ENCODE data around the gene MAP2K3. TPM values are rescaled to one million over a fixed set of nuclear protein-coding genes. Genes with fewer than 3 reads are reported as not detected.

MAP2K3 gene
- total and polyA plus RNA-seq, 11 donors, result 29.4 to 170 (median 54.4) TPM

GRCh38 chr17:21362331-21362931 lies 77.9 kb downstream of the MAP2K3 start:
- no peak for ATAC-seq
- intact Hi-C loops (cut with DNase I), result no loop called here

GRCh38 chr17:21363776-21364642 lies 79.5 kb downstream of the MAP2K3 start:
- no peak overlapping the region for H3K27ac ChIP-seq
- intact Hi-C loops (cut with DNase I), result no loop called here
- H3K4me3 ChIP-seq, result no peak overlapping the region
- ATAC-seq, result no peak
- peaks cover 0 to 16% (median 8%) of the 10 kb centered on the region in 12 donors for H3K4me1 ChIP-seq
- no peaks in the 10 kb centered on the region for H3K9me3 ChIP-seq
- TF ChIP-seq POLR2A (IDR thresholded peaks at IDR 0.05), result no peak
- TF ChIP-seq CTCF (IDR thresholded peaks at IDR 0.05), result no peak
- no peaks in the 10 kb centered on the region for H3K36me3 ChIP-seq
- DNase-seq, result no peak
- H3K27me3 ChIP-seq, result no peaks in the 10 kb centered on the region
- WGBS, 4 donors, result 88 to 92% (median 89%) methylated on average over 8 to 9 of the region's 9 CpGs

More at GRCh38 chr17:21362331-21362931, 77.9 kb downstream of the MAP2K3 start:
- TF ChIP-seq CTCF (IDR thresholded peaks at IDR 0.05) (no peak), POLR2A (IDR thresholded peaks at IDR 0.05) (no peak)
- Histone ChIP-seq H3K4me1 (peaks cover 0 to 28% (median 14%) of the 10 kb centered on the region in 12 donors), H3K4me3 (no peak overlapping the region), H3K27ac (no peak overlapping the region), H3K27me3 (no peaks in the 10 kb centered on the region), H3K36me3 (no peaks in the 10 kb centered on the region), H3K9me3 (no peaks in the 10 kb centered on the region)
- no peak for DNase-seq

Other genes starting within 250 kb of the MAP2K3 start
- gene USP22, start 241.7 kb upstream of the MAP2K3 start, total RNA-seq, result 100 to 1,000 TPM; 120 to 207 (median 193) TPM
- 10 to 100 TPM; 33.7 to 95.1 TPM for gene USP22, start 241.7 kb upstream of the MAP2K3 start, polyA plus RNA-seq
- gene DHRS7B, start 157.7 kb upstream of the MAP2K3 start, total RNA-seq, result 10 to 100 TPM; 20.2 to 45.2 (median 34.7) TPM
- 10 to 100 TPM; 40.5 to 42.2 TPM for gene DHRS7B, start 157.7 kb upstream of the MAP2K3 start, polyA plus RNA-seq
- 10 to 100 TPM; 23.2 to 46.6 (median 32.0) TPM for gene TMEM11, start 70.5 kb upstream of the MAP2K3 start, total RNA-seq
- 10 to 100 TPM; 59.2 to 59.7 TPM for gene TMEM11, start 70.5 kb upstream of the MAP2K3 start, polyA plus RNA-seq
- 10 to 100 TPM; 12.8 to 38.4 (median 19.8) TPM for gene NATD1, start 31.3 kb upstream of the MAP2K3 start, total RNA-seq
- 1 to 10 TPM; 8.0 to 8.4 TPM for gene NATD1, start 31.3 kb upstream of the MAP2K3 start, polyA plus RNA-seq
- gene KCNJ12, start 91.6 kb downstream of the MAP2K3 start, total RNA-seq, result 10 to 100 TPM in 3 of 9 donors, 1 to 10 TPM in 6; 7.5 to 24.2 (median 9.1) TPM
- gene KCNJ12, start 91.6 kb downstream of the MAP2K3 start, polyA plus RNA-seq, result 1 to 10 TPM; 6.6 to 7.3 TPM